ENCODE results near the gene FBXO9.
"Not testable (repeated sequence)": the region's sequence is repeated elsewhere in the genome, so short reads cannot be mapped to it uniquely, and the experiment has no call there.

The FBXO9 gene

DNA sequence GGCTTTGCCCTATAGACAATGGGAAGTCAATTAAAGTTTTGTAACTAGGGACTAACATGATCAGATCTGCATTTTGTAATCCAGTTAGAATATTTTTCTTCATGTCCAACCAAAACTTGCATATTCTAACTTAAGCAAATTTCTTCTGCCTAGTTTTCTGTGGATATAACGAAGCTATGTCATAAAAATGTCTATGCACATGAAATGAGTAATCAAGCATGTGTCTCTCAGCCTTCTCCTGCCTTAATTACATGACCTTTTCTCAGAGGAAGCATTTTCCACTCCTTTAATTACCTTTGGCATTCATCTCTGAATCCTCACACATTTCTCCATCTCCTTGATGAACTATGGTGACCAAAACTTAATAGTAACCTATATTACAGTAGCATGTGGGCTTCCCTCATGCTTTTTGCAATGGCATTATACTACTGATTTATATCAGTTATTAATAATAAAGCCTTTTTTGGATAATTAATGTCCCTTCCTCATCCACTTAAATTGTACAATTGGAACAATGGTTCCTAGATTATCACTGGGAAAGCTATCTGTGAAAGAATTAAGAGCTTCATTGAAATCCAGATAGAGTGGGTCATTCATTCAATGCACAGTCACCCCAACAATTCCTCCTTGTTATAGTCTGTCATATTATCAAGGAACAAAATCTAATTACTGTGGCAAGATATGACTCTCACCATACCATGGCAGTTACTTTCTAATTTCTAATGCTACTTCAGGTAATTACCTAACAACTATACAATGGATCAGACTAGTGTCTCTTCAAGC, 19.1 kb upstream of the FBXO9 start:
- in situ Hi-C loops (cut with MboI; ENCODE audit: low sequenced_read_pairs), result no loop called here

DNA sequence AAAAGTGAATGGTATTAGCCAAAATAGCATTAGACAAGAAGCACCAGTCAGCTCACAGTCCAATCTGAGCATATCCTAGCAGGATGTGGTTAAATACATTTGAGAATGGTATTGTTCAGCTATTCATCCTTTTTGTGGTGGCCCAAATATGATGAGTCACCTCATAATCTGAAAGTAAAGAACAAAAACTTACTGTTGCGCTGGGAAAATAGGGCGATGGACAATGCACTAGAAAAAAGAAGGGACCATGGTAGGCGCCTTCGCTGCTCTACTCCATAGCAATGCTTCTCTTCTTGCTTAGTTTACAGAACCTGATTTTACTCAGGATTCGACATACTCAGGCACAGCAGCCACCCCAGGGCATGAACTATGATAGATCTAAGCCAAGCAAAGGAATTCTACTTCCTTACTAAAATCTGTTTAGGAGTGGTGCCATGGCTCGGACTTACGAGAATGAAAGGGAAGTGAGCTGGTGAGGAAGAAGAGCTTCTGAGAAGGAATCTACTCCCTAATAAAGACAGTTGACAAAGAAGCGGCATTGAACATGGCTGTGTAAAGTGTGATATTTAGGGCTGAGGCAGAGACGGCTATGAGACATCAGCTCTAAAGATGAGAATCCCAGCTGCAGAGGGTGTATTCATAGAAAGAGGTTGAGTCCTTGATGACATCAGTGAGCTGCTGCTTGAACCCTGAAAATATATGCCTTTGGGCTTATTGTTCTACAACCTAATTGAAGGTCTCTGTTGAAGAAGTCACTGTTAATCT, 16.6 kb upstream of the FBXO9 start:
- in situ Hi-C loops (cut with MboI; ENCODE audit: low sequenced_read_pairs), result no loop called here

- in situ Hi-C loops (cut with MboI; ENCODE audit: low sequenced_read_pairs), result no loop called here
Measured at GRCh38 chr6:53049415-53049814, 15.8 kb upstream of the FBXO9 start.

- in situ Hi-C loops (cut with MboI; ENCODE audit: low sequenced_read_pairs), result not testable (repeated sequence)
Measured at GRCh38 chr6:53052152-53052551, 13.1 kb upstream of the FBXO9 start.

DNA sequence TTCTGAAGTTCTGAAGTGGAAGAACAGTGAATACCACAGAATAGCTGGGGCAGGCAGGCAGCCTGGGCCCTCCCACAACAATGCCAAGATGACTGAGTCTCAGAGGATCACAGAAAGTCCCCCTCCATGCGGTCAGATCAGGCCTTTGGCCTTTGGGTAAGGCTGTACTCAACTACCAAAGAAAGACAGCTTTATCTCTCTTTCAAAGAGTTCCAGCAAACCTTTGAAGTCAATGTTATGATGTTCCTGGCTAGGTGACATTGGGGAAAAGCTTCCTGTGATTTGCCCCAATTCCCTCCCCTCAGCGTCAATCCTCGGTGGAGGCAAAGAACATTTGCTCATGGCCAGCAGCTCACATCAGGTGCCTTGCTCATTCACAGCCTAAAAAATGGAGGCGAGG, 10.7 kb upstream of the FBXO9 start:
- in situ Hi-C loops (cut with MboI; ENCODE audit: low sequenced_read_pairs), result no loop called here

- in situ Hi-C loops (cut with MboI; ENCODE audit: low sequenced_read_pairs), result no loop called here
Measured at GRCh38 chr6:53055873-53056272, 9.3 kb upstream of the FBXO9 start.

GRCh38 chr6:53056273-53056672, 8.9 kb upstream of the FBXO9 start:
- in situ Hi-C loops (cut with MboI; ENCODE audit: low sequenced_read_pairs), result no loop called here

DNA sequence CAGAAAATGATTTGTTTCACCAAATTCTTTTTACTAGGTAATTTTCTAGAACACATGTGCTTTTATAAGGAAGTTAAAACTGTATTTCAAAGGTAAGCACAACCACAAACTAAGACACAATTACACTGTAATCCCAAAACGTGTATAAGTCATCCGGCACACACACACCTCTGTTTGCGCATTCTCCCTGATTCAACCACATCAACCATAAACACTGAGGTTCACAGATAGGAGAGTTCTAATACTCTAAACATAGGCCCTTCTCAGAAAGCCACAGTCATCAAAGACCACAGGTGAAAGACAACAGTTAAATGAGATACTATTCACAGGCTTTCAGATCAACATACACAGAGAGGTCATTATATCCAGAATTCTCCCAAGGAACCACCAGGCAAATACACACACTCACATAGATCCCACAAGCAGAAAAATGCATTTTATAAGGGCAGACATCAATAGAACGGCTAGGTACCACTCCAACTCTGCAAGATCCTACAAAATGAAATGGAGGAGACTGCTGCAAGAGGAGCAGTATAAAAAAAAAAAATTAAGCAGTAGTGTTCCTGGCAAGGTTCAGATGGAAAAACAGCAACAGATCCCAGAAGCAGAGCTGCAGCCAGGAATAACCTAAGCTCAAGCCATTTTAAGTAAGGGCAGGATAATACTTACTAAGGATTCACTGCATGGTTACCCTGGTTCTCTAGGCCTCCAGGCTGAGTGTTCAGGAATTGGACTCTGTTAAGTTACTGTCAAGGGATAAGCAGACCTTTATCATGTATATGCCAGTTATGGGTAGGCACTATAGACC, 6.6 kb upstream of the FBXO9 start:
- in situ Hi-C loops (cut with MboI; ENCODE audit: low sequenced_read_pairs), result no loop called here

DNA sequence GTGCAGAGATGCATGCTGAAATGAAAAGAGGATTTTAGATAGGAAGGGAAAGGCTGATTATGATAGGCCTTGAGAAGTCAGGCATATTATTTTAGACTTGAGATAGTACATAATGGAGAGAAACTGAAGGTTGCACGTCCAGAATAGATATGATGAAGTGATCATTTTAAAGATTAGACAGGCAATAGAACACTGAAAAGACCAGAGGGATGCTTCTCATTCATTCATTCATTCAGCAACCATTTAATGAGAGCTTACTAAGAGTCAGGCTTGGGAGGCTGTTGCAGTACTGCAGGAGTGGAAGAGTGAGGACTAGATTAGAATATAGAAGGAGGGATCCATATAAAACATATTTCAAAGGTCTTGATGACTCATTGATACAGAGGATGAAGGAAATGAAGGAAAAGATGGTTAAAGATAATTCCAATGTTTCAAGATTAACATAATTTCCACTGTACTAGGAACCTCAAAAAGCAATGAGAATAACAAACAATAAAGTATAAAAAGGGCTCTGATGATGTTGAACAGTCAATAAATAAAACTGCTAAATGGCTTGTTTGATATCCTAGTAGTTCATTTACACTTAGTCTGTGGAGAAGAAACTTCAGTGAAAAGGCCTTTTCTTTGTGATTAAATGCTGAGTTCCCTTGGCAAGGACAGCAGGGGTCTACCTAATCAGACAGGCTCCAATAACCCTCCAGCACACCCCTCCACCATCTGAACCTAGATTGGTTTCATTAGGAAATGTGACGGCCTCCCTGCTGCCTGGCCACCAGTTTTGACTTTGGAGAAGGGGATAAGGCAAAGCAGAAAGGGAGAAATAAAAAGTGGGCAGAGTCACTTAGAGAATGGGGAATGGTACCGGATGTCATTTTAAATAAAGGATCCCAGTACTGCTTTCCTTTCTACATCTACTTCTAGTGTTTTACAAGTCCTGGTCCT, 5.3 kb upstream of the FBXO9 start:
- in situ Hi-C loops (cut with MboI; ENCODE audit: low sequenced_read_pairs), result no loop called here

DNA sequence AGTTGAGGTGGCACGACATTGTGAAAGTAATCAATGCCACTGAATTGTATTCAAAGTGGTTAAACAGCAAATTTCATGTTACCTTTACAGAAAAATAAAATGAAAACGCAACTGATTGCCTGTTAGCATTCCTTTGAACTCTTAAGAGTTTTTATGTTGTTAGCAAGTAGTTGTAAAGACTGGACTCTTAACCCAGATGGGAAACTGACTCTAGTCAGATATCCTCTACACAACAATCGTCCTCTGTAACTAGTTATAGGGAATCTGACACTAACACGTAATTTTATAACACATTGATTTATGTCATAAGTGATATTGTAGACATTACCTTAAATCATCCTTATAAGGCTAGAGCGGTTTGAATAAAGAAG, 3.0 kb upstream of the FBXO9 start:
- in situ Hi-C loops (cut with MboI; ENCODE audit: low sequenced_read_pairs), result no loop called here

- in situ Hi-C loops (cut with MboI; ENCODE audit: low sequenced_read_pairs), result not testable (repeated sequence)
Measured at GRCh38 chr6:53064255-53064654, 949 bp upstream of the FBXO9 start.

- in situ Hi-C loops (cut with MboI; ENCODE audit: low sequenced_read_pairs), result no loop called here
Measured at GRCh38 chr6:53064726-53065265, 408 bp upstream of the FBXO9 start.

DNA sequence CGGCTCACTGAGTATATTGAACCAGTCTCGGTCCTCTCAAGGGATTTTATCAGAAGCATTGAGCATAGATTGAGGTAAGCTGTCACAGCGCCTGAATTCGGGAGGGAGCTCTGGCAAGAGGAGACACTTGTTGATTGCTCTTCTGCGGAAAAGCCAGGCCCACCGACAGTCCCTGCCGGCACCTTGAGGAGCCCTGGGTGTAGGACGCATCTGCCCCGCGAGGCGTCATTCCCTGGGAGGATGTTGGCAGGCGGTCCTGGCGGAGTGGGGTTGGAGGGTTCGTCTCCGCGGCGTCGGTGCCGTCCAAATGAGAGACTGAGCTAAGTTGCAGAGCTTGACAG, 843 bp downstream of the FBXO9 start:
- in situ Hi-C loops (cut with MboI; ENCODE audit: low sequenced_read_pairs), result no loop called here

DNA sequence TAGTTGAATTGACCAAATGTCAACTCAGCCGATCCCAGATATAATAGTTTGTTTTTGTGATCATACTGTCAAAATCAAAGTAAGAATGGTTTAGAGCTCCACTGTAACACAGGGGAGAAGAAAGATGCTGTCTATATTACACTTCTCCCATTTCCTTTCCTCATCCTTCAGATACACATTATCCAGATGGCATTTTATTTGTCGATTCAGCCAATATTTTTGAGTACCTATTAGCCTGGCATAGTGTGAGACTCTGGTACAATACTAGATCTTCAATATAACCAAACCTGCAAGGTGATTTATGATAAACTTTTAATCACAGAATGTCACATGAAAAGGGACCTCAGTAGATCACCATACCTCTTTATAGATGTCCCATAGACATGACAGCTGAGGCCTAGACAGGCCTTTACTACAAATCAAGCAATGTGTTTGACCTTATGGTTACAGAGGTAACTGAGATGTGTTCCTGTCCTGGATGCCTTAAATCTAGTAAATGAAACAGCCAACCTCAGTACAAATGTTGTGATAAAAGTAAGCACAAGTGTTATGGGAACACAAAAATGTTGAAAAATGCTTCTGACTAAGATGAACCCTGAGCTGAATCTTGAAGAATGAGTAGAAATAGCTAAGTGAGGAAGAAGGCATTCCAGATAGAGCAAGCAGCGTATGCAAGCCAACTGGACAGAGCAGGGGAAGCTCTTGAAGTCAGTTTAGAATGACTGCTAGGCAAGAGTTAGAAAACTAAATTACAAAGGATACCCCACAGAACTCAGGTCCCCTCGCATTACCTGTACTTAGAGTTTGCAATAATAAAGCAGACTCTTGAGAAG, 1.9 kb downstream of the FBXO9 start:
- in situ Hi-C loops (cut with MboI; ENCODE audit: low sequenced_read_pairs), result no loop called here

GRCh38 chr6:53067849-53068361, 2.7 kb downstream of the FBXO9 start:
- in situ Hi-C loops (cut with MboI; ENCODE audit: low sequenced_read_pairs), result no loop called here

GRCh38 chr6:53069427-53069826, 4.2 kb downstream of the FBXO9 start:
- in situ Hi-C loops (cut with MboI; ENCODE audit: low sequenced_read_pairs), result no loop called here

- in situ Hi-C loops (cut with MboI; ENCODE audit: low sequenced_read_pairs), result no loop called here
Measured at GRCh38 chr6:53070806-53071205, 5.6 kb downstream of the FBXO9 start.

- in situ Hi-C loops (cut with MboI; ENCODE audit: low sequenced_read_pairs), result no loop called here
Measured at GRCh38 chr6:53074347-53074746, 9.1 kb downstream of the FBXO9 start.

- in situ Hi-C loops (cut with MboI; ENCODE audit: low sequenced_read_pairs), result no loop called here
Measured at GRCh38 chr6:53080813-53081212, 15.6 kb downstream of the FBXO9 start.
